Loucy (cell line): Measurements from ENCODE around the gene DMRT3.

Experiments used
- EZH2phosphoT487 ChIP-seq: fragments of 200-600 bp; IDR thresholded peaks from 2 replicates; pipeline ENCODE4 v1.6.1; 2018; ENCODE audit warnings: antibody characterized with exemption, mild to moderate bottlenecking, moderate library complexity, borderline replicate concordance
- TF ChIP-seq, protein P1 (sequence below): fragments of 200-600 bp; sonication (generic); conservative IDR thresholded peaks from 2 replicates; pipeline ENCODE4 v1.5.1; 2014; ENCODE audit warnings: mild to moderate bottlenecking, antibody characterized with exemption, low read length

DNA sequence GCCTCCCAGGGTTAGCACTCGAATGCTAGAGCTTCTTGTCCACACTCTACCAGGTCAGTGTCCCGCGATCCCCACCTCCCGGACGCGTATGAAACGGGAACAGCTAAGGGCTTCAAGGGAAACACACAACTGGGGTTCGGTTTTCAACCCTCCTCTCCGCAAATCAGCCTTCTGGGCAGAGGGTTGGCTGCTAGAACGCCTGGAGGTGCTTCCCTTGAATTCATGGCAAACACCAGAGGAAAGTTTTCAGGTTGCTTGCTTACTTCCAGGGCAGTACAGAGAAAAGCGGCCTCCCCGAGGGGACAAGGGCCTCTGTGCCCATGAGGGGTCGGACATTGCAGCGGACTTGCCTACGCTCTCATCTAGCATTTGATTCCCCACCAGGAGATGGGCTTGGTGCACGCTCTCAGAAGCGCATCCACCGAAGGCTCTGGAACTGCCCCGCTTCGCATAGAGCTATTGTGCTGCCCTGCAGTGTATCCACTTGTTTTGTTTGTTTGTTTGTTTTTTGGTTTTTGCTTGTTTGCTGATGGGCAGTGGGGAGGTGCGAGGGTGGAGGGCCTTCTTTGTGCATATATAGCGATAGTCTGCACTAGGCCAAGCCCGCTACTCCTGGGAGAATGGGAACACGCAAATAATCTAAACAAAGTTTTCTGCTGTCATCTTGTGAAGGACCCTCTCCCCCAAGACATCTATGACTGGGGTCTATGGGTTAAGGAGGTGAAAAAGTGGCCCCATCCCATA lies 1.3 kb upstream of the DMRT3 start:
- TF ChIP-seq, protein P1, sequence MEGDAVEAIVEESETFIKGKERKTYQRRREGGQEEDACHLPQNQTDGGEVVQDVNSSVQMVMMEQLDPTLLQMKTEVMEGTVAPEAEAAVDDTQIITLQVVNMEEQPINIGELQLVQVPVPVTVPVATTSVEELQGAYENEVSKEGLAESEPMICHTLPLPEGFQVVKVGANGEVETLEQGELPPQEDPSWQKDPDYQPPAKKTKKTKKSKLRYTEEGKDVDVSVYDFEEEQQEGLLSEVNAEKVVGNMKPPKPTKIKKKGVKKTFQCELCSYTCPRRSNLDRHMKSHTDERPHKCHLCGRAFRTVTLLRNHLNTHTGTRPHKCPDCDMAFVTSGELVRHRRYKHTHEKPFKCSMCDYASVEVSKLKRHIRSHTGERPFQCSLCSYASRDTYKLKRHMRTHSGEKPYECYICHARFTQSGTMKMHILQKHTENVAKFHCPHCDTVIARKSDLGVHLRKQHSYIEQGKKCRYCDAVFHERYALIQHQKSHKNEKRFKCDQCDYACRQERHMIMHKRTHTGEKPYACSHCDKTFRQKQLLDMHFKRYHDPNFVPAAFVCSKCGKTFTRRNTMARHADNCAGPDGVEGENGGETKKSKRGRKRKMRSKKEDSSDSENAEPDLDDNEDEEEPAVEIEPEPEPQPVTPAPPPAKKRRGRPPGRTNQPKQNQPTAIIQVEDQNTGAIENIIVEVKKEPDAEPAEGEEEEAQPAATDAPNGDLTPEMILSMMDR: no peak
- TF ChIP-seq EZH2phosphoT487: no peak
